WTC11 (cell line): ENCODE results near the gene ATP8B4.

Source experiments
- CBFB ChIP-seq: sonication (generic); formaldehyde crosslinking; IDR thresholded peaks from 2 replicates; pipeline ENCODE4 v1.8.1; 2022; ENCODE audit warnings: mild to moderate bottlenecking, low read depth, missing genetic modification reagents
- CREM ChIP-seq: sonication (generic); formaldehyde crosslinking; IDR thresholded peaks from 2 replicates; pipeline ENCODE4 v1.8.1; 2022; ENCODE audit warnings: mild to moderate bottlenecking, missing genetic modification reagents, moderate library complexity
- RELA ChIP-seq: sonication (generic); formaldehyde crosslinking; IDR thresholded peaks from 2 replicates; pipeline ENCODE4 v1.8.1; 2022; ENCODE audit warnings: missing genetic modification reagents, mild to moderate bottlenecking, borderline replicate concordance
- SMAD3 ChIP-seq: sonication (generic); formaldehyde crosslinking; IDR thresholded peaks from 2 replicates; pipeline ENCODE4 v1.8.0; 2022; ENCODE audit warnings: missing genetic modification reagents, mild to moderate bottlenecking, borderline replicate concordance
- TEAD1 ChIP-seq: sonication (generic); formaldehyde crosslinking; IDR thresholded peaks from 2 replicates; pipeline ENCODE4 v1.8.0; 2022; ENCODE audit warnings: mild to moderate bottlenecking, missing genetic modification reagents
- ZNF138 ChIP-seq: sonication (generic); formaldehyde crosslinking; conservative IDR thresholded peaks from 2 replicates; pipeline ENCODE4 v1.8.1; 2022; ENCODE audit warnings: mild to moderate bottlenecking, moderate library complexity, missing genetic modification reagents
- TF ChIP-seq, protein P1 (sequence below): fragments of 200-600 bp; IDR thresholded peaks from 2 replicates; pipeline ENCODE4 v1.8.0; 2022; ENCODE audit warnings: antibody characterized with exemption
- TF ChIP-seq, protein P2 (sequence below): sonication (generic); formaldehyde crosslinking; IDR thresholded peaks from 2 replicates; pipeline ENCODE4 v1.8.1; 2023; ENCODE audit warnings: mild to moderate bottlenecking, moderate library complexity, missing genetic modification reagents
- TF ChIP-seq, protein P3 (sequence below): sonication (generic); formaldehyde crosslinking; IDR thresholded peaks from 2 replicates; pipeline ENCODE4 v1.8.1; 2023; ENCODE audit warnings: mild to moderate bottlenecking, missing genetic modification reagents

DNA sequence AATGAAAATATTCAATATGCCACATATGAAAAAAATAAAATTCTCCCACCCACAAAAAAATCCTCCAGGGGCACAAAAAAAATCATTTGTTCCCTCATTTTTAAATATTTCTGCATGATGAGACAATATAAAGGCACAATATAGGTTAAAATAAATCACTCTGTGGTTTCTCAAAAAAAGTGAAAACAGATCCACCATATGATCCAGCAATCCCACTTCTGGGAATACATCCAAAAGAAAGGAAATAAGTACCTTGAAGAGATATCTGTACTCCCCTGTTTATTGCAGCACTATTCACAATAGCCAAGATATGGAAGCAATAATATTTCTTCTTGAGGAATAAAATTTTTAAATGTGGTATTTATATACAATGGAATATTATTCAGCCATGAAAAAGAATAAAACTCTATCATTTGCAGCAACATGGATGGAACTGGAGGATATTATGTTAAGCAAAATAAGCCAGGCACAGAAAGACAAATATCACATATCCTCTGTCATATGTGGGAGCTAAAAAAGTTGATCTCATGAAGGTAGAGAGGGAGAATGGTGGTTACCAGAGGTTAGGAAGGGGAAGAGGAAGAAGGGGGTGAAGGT is 1.5 kb downstream of the ATP8B4 start:
- TF ChIP-seq, protein P1, sequence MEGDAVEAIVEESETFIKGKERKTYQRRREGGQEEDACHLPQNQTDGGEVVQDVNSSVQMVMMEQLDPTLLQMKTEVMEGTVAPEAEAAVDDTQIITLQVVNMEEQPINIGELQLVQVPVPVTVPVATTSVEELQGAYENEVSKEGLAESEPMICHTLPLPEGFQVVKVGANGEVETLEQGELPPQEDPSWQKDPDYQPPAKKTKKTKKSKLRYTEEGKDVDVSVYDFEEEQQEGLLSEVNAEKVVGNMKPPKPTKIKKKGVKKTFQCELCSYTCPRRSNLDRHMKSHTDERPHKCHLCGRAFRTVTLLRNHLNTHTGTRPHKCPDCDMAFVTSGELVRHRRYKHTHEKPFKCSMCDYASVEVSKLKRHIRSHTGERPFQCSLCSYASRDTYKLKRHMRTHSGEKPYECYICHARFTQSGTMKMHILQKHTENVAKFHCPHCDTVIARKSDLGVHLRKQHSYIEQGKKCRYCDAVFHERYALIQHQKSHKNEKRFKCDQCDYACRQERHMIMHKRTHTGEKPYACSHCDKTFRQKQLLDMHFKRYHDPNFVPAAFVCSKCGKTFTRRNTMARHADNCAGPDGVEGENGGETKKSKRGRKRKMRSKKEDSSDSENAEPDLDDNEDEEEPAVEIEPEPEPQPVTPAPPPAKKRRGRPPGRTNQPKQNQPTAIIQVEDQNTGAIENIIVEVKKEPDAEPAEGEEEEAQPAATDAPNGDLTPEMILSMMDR = no peak
- TF ChIP-seq ZNF138 (CRISPR knock-in tag) (no peak), CREM (CRISPR knock-in tag) (no peak), RELA (no peak), SMAD3 (no peak), TEAD1 (no peak), CBFB (CRISPR knock-in tag) (no peak)
- TF ChIP-seq, protein P2, sequence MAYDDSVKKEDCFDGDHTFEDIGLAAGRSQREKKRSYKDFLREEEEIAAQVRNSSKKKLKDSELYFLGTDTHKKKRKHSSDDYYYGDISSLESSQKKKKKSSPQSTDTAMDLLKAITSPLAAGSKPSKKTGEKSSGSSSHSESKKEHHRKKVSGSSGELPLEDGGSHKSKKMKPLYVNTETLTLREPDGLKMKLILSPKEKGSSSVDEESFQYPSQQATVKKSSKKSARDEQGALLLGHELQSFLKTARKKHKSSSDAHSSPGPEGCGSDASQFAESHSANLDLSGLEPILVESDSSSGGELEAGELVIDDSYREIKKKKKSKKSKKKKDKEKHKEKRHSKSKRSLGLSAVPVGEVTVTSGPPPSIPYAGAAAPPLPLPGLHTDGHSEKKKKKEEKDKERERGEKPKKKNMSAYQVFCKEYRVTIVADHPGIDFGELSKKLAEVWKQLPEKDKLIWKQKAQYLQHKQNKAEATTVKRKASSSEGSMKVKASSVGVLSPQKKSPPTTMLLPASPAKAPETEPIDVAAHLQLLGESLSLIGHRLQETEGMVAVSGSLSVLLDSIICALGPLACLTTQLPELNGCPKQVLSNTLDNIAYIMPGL = no peak
- TF ChIP-seq, protein P3, sequence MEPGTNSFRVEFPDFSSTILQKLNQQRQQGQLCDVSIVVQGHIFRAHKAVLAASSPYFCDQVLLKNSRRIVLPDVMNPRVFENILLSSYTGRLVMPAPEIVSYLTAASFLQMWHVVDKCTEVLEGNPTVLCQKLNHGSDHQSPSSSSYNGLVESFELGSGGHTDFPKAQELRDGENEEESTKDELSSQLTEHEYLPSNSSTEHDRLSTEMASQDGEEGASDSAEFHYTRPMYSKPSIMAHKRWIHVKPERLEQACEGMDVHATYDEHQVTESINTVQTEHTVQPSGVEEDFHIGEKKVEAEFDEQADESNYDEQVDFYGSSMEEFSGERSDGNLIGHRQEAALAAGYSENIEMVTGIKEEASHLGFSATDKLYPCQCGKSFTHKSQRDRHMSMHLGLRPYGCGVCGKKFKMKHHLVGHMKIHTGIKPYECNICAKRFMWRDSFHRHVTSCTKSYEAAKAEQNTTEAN (CRISPR knock-in tag) = no peak
